HG03135 (cell line): ENCODE data around the gene TTLL12.
A peak's percentile ranks its signal among the peaks of the same experiment; 100 is the strongest.

Source experiments
- ATAC-seq: cut with Tn5 transposase; IDR thresholded peaks from one replicate; pipeline ENCODE4 v1.9.1; 2021; ENCODE audit warnings: mild to moderate bottlenecking, moderate library complexity; ENCODE audit not compliant: unreplicated experiment

The TTLL12 gene

DNA sequence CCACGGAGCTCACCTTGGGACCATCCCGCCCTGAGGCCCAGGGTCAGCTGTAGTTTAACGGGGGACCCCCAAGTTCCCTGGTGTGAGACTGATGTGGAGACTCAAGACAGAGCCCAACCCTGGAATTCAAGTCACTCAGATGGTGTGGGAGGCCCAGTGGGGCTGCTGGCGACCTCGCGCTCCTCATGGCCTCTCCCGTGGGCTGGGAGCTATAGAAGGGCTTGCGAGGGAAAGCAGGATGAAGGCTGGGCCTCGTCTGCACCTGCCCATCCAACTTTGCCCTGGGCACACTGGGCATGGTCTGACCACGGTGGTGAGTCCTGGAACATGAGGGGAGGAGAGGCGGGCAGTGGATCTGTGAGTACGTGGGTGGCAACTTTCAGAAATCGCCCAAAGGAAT is 13.6 kb upstream of the TTLL12 start:
- ATAC-seq = no peak

GRCh38 chr22:43200031-43200430 is 13.1 kb upstream of the TTLL12 start:
- ATAC-seq = no peak

GRCh38 chr22:43199541-43199940 is 12.6 kb upstream of the TTLL12 start:
- ATAC-seq = no peak

- ATAC-seq = no peak
Observed at GRCh38 chr22:43198936-43199335, 12.0 kb upstream of the TTLL12 start.

- ATAC-seq = no peak
Observed at GRCh38 chr22:43198126-43198525, 11.2 kb upstream of the TTLL12 start.

GRCh38 chr22:43197271-43197941 is 10.5 kb upstream of the TTLL12 start:
- ATAC-seq = no peak

DNA sequence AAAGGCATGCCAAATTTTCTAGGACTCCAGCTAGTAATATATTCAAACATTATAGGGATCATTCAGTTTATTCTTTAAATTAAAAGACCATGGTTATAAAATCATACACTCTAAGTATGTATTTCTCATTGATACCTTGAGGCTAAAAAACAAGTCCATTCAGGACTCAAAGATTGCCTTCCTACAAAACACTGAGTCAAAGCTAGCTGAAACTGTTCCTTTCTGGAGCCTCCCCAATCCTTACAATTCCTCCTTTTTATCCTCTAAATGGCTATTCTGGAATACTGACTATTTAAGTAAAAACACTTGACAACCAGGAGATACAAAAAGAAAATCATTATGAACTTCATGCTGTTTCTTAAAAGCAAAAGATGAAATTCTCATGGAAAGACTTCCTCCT is 4.9 kb upstream of the TTLL12 start:
- ATAC-seq = no peak

- ATAC-seq = no peak
Observed at GRCh38 chr22:43188829-43189545, 2.1 kb upstream of the TTLL12 start.

- ATAC-seq = peak; percentile 83
Observed at GRCh38 chr22:43187171-43188099, 501 bp upstream of the TTLL12 start.

- no peak for ATAC-seq
Observed at GRCh38 chr22:43185860-43186261, 1.1 kb downstream of the TTLL12 start.

DNA sequence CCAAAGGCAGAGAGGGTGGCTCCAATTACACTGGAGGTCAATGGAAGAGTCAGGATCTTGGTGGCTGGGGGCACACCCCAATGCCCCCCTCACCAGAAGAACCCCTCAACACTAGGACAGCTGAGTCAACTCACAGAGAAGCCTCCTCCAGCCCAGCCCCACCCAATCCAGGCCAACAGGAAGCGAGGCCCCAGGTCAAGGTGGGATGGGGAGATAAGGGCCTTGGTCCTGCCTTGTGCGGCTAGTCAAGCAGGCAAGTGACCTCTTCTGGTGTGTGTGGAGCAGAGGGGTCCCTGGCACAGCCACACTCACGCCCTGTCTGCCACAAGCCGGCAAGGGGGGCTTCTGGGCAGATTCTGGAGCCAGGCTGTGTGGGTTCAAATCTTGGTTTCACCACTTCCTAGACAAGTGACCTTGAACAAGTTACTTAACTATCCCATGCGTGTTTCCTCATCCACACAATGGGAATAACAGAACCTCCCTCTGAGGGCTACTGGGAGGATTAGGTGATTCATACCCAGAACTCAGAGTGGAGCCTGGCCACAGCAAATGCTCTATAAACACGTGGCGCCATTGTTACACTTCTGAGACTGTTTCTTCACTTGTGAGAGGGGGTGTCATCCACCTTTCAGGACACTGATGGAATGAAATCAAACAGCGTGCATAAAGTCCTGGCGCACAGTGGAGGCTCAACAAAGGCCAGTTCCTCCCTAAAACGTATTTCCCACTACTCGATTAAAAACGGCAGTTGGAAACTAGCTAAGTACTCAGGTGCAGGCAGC is 3.2 kb downstream of the TTLL12 start:
- ATAC-seq = no peak

DNA sequence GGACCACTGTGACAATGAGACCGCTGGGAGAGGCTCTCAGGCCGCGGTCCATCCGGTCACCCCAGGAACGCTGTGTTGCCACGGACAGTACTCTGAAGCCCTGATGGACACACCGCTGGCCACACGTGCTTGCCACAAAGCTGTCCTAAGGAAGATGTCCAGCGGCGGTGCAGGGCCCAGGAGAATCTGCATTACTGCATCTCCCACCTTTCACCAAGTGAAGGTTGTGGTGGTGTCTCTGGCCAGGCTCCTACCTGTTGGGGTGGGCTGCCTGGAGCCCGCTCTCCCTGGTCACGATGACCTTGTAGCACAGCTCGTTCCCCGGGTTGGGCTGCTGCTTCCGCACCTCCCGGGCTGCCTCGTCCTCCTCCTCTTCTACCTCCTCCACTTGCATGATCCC is 4.2 kb downstream of the TTLL12 start:
- no peak for ATAC-seq

DNA sequence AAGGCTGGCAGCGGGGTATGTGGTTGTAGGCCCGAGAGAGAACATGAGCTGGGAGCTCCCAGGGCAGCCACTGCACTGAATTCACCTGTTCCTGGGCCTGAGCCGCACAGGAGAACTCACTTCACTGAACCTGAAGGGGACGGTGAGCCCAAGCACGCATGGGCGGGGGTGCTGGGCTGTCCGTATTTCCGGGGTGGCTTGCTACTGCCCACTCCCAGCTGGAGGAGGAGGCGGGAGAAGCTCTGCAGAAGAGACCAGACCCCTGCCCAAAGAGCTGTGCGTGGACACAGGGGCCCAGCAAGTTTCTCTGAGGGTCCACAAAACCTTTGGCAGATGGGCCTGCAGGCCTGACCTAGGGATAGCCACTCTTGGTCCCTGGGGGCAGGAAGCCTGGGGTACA is 4.8 kb downstream of the TTLL12 start:
- no peak for ATAC-seq

- no peak for ATAC-seq
Observed at GRCh38 chr22:43181321-43182076, 5.4 kb downstream of the TTLL12 start.

DNA sequence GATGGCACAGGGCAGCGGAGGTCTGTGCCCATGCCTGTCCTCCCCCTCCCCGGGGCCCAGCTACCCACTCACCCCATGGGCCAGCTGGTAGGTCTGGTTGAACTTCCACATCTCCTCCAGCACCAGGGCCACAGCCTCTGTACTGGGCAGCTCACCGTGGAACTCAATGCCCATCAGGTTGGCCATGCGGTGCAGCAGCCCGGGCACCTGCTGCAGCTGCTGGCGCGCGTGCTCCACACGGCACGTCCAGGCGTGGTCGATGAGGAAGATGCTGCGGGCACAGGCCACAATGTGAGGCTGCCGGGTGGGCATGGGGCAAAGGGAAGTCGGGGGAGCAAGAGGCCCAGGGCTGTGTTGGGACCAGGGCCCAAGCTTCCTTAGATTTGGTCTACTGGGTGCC is 6.3 kb downstream of the TTLL12 start:
- ATAC-seq = no peak

GRCh38 chr22:43179911-43180195 is 7.1 kb downstream of the TTLL12 start:
- ATAC-seq = no peak

DNA sequence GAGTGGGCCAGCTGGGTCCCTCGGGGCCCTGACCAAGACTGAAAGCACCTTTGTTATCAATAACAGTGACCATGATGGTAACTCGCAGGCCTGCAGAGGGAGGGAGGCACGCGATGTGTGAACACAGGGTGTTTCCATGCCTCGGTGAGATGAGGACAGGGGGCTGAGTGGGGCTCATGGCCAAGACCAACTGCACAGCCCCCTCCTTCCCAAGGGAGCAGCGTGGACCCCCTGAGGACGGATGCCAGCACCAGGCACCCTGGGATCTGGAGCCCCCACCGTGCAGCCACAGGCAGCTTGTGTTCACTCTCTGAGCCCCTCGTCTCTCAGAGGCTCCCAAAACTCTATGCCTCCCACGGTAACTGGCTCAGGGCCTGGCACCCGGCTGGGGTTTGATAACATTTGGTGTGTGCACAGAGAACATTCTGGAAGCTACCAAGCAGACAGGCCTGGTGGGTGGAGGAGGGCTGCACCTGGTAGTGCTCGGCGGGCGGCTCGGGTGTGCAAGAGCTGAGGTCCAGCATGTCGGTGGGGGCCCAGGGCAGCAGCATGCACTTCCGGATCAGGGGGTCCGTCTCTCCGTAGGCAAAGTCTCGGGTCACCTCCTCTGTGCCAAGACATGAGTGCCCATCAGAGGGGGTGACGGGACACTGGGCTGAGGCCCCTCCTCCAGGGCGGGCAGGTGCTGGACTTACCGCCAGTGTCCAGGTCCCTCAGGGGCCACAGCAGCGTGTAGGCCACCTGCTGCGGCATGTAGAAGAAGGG is 7.6 kb downstream of the TTLL12 start:
- ATAC-seq = no peak

DNA sequence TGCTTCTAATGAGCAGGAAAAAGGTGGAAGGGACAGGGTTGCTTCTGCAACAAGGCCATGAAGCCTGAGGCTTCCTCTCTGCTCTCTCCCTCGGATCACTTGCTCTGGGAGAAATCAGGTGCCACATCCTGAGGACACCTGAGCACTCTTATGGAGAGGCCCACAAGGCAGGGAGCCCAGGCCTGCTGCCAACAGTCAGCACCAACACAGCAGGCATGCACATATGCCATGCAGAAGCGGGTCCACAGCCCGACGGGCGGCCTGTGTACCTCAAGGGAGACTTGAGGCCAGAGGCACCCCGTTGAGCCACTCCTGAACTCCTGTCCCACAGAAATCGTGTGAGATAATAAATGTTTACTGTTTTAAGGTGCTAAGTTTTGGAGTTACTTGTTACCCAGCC is 9.5 kb downstream of the TTLL12 start:
- no peak for ATAC-seq

- no peak for ATAC-seq
Observed at GRCh38 chr22:43176090-43176489, 10.8 kb downstream of the TTLL12 start.
